GM21423 (cell line): ENCODE measurements around the gene MRTFA.
A peak's percentile ranks its signal among the peaks of the same experiment; 100 is the strongest.

Experiments used
- ATAC-seq: cut with Tn5 transposase; IDR thresholded peaks from one replicate; pipeline ENCODE4 v1.9.1; 2021; ENCODE audit warnings: mild to moderate bottlenecking, moderate library complexity; ENCODE audit not compliant: unreplicated experiment

The MRTFA gene

GRCh38 chr22:40473703-40474102, 162.8 kb downstream of the MRTFA start:
- no peak for ATAC-seq

- ATAC-seq = no peak
These were observed 163.9 kb downstream of the MRTFA start for GRCh38 chr22:40472579-40472978.

GRCh38 chr22:40472051-40472450, 164.5 kb downstream of the MRTFA start:
- no peak for ATAC-seq

DNA sequence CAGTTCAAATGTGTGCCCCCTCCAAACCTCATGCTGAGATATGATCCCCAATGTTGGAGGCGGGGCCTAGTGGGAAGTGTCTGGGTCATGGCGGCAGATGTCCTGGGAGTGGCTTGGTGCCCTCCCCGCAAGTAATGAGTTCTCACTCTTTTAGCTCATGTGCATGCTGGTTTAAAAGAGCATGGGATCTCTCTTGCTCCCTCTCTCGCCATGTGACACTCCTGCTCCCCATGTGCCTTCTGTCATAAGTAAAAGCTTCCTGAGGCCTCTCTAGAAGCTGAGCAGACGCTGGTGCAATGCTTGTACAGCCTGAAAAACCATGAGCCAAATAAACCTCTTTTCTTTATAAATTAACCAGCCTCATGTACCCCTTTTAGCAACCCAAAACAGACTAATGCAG, 167.3 kb downstream of the MRTFA start:
- no peak for ATAC-seq

GRCh38 chr22:40468616-40469015, 167.9 kb downstream of the MRTFA start:
- no peak for ATAC-seq

DNA sequence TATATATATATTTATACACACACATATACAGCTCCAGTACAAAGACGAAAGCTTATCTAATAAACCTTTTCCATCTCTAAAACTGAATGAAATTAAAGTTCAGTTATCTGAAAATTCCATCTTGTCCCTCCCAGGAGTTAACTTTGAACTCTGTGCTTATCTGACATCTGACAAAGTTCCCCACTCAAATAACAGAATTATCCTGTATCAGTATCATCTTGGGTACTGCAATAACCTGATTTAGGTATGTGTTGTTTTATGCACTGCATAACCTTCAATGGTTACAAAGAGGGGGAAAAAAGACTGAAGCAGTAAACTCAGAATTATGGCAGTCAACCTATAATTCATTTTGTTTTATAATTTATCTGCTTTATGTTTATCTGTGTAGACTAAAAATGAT, 169.5 kb downstream of the MRTFA start:
- ATAC-seq = no peak

- ATAC-seq = no peak
These were observed 172.8 kb downstream of the MRTFA start for GRCh38 chr22:40463683-40464082.

GRCh38 chr22:40463017-40463631, 173.4 kb downstream of the MRTFA start:
- ATAC-seq = no peak

DNA sequence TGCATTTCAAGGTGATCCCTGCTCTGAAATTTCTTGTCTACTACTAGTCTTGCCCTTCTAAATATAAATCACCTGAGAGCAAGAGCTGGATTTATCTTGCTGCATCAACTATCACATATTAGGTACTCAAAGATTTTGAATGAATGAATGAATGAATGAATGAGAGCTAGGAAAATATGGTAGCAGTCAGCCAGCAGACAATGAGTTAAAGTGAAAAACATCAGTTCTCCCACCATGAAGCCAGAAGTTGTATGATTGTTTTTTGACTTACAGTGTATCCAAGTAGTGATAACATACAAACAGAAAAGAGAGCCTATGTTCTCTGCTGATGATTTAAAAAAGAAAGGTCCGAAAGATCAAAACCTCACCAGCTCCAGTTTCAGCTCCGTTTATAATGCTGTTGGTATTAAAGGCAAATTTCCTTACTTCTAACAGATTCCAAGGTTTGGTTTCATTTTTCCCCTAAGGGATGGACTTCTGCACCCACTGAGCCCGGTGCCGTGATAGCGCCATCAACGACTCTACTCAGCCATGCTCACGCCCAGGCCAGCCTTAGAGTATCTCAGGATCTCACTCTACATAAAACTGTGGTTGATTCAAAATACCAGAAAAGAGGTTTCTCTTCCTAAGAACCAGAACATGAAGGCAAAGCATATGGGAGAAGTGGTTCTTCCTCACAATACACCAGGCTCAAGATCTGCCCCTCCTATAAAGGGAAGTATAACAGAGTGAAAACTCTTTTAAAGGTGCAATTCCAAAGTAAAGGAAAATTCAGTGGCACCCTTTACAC, 174.1 kb downstream of the MRTFA start:
- no peak for ATAC-seq

DNA sequence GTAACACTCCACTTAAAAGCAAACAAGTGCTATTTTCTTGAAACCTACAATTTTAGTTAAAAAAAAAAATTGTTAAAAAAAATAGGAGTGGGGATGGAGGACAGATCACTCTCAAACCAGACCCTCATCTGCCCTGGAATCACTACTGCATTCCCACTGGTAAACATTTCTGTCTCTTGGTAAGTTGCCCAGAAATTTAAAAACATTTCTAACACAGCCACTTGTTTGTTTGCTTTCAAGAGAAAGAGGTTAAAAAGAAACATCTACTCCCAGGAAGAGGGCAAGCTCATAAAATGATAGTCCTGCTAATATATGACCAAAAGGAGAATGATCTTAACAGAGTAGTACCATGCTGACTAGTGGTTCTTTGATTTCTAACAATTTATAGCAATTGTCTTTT, 182.8 kb downstream of the MRTFA start:
- ATAC-seq = no peak

GRCh38 chr22:40452730-40453487, 183.6 kb downstream of the MRTFA start:
- no peak for ATAC-seq

GRCh38 chr22:40451210-40451609, 185.3 kb downstream of the MRTFA start:
- ATAC-seq = no peak

DNA sequence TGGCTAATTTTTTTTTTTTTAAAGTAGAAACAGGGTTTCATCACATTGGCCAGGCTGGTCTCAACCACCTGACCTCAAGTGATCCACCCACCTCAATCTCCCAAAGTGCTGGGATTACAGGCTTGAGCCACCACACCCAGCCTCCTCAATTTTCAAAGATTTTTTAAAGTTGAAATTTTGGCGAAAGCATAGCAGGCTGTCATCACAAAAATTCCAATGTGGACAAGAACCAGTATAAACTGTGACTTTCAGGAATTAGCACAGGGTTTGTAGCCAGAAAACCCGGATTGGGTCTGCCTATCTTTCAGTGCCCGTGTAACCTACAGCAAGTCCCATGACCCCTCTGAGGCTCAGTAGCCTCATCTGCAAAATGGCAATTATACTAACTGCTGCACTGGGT, 185.9 kb downstream of the MRTFA start:
- ATAC-seq = no peak

DNA sequence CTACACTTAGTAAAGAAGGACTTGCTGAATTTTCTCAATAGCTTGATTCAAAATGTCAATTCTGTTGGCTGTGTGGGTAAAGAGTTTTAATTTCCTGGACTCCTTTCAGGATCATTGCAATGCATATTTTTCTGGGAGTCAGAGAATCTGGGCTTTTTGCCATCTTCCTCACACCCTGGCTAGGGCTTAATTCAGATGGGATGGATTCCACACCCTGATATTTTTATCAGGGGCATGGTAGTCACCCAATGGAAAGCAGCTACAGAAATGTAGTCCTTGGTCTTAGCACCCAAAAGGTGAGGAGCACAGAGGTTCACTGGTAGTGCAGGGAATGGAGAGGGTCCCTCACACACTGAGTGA, 186.9 kb downstream of the MRTFA start:
- no peak for ATAC-seq

- no peak for ATAC-seq
These were observed 190.3 kb downstream of the MRTFA start for GRCh38 chr22:40446203-40446602.

DNA sequence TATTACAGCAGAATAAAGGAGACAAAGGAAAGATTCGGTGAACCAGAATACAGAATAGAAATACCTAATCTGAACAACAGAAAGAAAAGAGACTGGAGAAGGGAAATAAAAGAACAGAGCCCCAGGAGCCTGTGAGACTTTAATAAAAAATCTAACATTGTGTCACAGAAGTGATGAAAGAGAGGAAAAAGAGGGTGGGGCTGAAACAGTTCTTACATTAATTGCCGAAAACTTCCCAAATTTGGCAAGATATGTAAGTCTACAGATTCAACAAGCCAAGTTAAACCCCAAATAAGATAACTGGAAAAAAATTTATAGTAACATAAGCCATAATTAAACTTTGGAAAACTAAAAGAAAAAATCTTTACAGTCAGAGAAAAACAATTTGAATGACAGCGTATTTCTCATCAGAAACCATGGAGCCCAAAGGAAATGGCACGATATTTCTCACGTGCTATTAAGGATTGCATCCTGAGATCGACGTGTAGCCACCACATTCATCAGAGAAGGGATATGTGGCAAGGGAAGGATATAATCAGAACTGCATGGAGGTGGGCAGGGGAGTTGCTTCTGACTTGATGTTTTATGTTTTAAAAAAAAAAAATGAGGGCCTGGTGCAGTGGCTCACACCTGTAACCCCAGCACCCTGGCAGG, 192.2 kb downstream of the MRTFA start:
- no peak for ATAC-seq

- ATAC-seq = no peak
These were observed 192.8 kb downstream of the MRTFA start for GRCh38 chr22:40443732-40444131.

DNA sequence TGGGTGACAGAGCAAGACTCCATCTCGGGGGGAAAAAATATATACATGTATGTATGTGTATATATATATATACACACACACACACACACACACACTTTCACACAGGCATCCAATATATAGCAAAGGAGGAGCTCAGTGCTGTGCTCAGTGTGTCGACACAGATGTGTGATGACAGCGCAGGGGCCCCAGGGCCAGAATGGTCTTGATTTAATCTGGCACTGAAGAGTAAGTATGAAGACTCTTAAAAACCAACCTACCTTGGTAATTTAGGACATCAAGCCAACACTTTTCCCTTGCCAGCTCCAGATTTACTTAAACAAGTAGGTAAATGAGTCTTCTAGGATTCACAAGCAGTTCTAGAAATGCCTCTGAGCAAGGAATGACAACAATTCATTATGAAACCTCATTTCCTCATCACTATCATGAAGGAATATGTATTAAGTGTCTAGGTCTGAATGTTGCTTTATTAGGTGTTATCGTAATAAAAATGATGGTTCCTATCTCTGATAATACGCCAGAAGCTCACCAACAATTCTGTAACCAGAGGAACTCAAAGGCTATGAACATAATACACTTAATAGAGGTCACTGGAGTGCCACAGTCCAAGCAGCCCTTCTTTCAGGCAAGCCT, 194.6 kb downstream of the MRTFA start:
- no peak for ATAC-seq

DNA sequence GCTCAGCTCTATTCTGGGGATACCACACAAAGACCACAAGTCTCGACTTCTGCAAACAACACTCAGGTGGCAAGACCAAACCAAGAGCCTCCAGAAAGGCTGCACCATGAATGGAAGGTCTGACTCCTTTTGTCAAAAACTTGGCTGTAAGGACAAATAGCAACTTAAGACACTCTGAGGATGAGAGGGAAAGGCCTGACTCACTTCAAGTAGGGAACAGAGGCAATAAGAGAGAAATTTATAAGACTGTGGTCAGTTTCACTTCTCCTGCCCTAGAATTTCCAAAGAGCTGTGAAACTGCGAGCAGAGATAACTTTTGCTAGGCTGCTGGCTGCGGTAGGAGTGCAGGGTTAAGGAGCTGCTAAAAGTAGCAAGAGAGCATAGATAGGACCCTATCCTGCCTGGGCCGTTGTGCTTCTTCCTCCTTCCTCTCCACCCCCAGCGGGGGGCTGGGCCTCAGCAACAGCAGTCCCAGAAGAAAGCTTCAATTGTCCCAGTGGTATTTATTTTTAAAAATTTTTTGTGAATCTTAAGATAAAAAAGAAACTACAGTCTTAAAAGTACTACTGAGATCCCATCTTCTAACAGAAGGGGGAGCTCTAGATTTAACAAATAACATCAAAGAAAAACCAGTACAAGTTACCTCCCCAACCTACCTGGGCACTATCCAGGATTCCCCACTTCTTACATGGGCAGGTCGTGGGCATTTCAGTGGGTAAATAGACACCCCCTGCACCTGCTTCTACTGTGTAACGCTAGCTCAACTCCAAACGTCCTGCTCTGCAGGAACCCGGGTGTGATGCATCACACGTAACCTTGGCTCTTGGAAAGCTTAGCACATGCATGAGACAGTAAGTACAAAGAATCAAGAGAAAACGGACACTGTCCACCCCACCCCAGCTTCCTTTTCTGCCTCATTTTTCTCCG, 199.8 kb downstream of the MRTFA start:
- ATAC-seq = peak; percentile 68

GRCh38 chr22:40434745-40435144, 201.8 kb downstream of the MRTFA start:
- no peak for ATAC-seq
